ENCODE results near the gene ACTL10. TPM values are rescaled to one million over a fixed set of nuclear protein-coding genes. Genes with fewer than 3 reads are reported as not detected.
"Not testable (repeated sequence)": the region's sequence is repeated elsewhere in the genome, so short reads cannot be mapped to it uniquely, and the experiment has no call there.

Gene ACTL10
- total RNA-seq, 1 donor from 2014 or later: 2.3 TPM

- DNase-seq (ENCODE audit: low spot score): no peak
- no peak overlapping the region for H3K4me3 Mint-ChIP-seq (ENCODE audit: unreplicated experiment)
- H3K27ac Mint-ChIP-seq (ENCODE audit: unreplicated experiment): no peak overlapping the region
- H3K9me3 Mint-ChIP-seq (ENCODE audit: low read depth): no peaks in the 10 kb centered on the region
- no peaks in the 10 kb centered on the region for H3K27me3 Mint-ChIP-seq (ENCODE audit: low read depth)
- no peak for TF ChIP-seq CTCF (IDR thresholded peaks at IDR 0.05)
- H3K36me3 Mint-ChIP-seq (ENCODE audit: low read depth): no peaks in the 10 kb centered on the region
- H3K4me1 Mint-ChIP-seq (ENCODE audit: low read depth): no peaks in the 10 kb centered on the region
These were observed 30.4 kb downstream of the ACTL10 start for GRCh38 chr20:33697129-33697528.

GRCh38 chr20:33698966-33699365, 32.2 kb downstream of the ACTL10 start:
- not testable (repeated sequence) for DNase-seq (ENCODE audit: low spot score); H3K9me3 Mint-ChIP-seq (ENCODE audit: low read depth); H3K4me3 Mint-ChIP-seq (ENCODE audit: unreplicated experiment); H3K4me1 Mint-ChIP-seq (ENCODE audit: low read depth); H3K27ac Mint-ChIP-seq (ENCODE audit: unreplicated experiment); H3K36me3 Mint-ChIP-seq (ENCODE audit: low read depth); H3K27me3 Mint-ChIP-seq (ENCODE audit: low read depth)

DNA sequence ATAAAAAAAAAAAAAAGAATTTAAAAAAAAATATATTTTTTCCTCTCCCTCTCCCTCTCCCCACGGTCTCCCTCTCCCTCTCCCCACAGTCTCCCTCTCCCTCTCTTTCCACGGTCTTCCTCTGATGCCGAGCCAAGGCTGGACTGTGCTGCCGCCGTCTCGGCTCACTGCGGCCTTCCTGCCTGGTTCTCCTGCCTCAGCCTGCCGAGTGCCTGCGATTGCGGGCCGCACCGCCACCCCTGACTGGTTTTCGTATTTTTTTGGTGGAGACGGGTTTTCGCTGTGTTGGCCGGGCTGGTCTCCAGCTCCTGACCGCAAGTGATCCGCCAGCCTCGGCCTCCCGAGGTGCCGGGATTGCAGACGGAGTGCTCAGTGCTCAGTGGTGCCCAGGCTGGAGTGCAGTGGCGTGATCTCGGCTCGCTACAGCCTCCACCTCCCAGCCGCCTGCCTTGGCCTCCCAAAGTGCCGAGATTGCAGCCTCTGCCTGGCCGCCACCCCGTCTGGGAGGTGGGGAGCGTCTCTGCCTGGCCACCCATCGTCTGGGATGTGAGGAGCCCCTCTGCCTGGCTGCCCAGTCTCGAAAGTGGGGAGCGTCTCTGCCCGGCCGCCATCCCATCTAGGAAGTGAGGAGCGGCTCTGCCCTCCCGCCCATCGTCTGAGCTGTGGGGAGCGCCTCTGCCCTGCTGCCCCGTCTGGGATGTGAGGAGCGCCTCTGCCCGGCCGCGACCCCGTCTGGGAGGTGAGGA, 34.1 kb downstream of the ACTL10 start:
- not testable (repeated sequence) for DNase-seq (ENCODE audit: low spot score); H3K27me3 Mint-ChIP-seq (ENCODE audit: low read depth); H3K4me1 Mint-ChIP-seq (ENCODE audit: low read depth); H3K27ac Mint-ChIP-seq (ENCODE audit: unreplicated experiment); H3K9me3 Mint-ChIP-seq (ENCODE audit: low read depth); H3K36me3 Mint-ChIP-seq (ENCODE audit: low read depth); H3K4me3 Mint-ChIP-seq (ENCODE audit: unreplicated experiment)

GRCh38 chr20:33701629-33702450, 35.1 kb downstream of the ACTL10 start:
- Mint-ChIP-seq H3K27me3 (ENCODE audit: low read depth) (no peaks in the 10 kb centered on the region), H3K4me3 (ENCODE audit: unreplicated experiment) (no peak overlapping the region), H3K27ac (ENCODE audit: unreplicated experiment) (no peak overlapping the region), H3K4me1 (ENCODE audit: low read depth) (no peaks in the 10 kb centered on the region), H3K9me3 (ENCODE audit: low read depth) (no peaks in the 10 kb centered on the region), H3K36me3 (ENCODE audit: low read depth) (no peaks in the 10 kb centered on the region)
- no peak for TF ChIP-seq CTCF (IDR thresholded peaks at IDR 0.05)
- DNase-seq (ENCODE audit: low spot score): no peak

DNA sequence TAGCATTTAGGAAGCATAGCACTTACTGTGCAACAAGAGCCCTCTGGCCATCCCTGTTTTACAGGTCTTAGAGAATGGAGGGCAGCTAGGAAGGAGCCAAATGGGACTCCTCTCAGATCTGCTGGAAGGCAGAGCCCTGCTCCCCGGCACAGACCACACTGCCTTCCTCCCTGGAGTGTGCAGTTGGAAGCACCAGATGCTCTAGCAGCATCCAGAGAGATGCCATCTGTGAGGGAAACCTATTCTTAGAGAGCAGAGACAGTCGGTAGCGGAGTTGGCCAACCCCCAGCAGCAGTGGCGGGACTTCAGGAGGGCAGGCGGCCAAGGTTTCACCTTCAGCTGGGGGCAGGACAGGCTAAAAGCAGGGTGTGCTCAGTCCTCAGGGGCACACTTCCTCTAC, 36.1 kb downstream of the ACTL10 start:
- Mint-ChIP-seq H3K4me3 (ENCODE audit: unreplicated experiment) (no peak overlapping the region), H3K27me3 (ENCODE audit: low read depth) (no peaks in the 10 kb centered on the region), H3K27ac (ENCODE audit: unreplicated experiment) (no peak overlapping the region), H3K4me1 (ENCODE audit: low read depth) (no peaks in the 10 kb centered on the region), H3K9me3 (ENCODE audit: low read depth) (no peaks in the 10 kb centered on the region), H3K36me3 (ENCODE audit: low read depth) (no peaks in the 10 kb centered on the region)
- TF ChIP-seq CTCF (IDR thresholded peaks at IDR 0.05): no peak
- DNase-seq (ENCODE audit: low spot score): no peak

- Mint-ChIP-seq H3K36me3 (ENCODE audit: low read depth) (no peaks in the 10 kb centered on the region), H3K9me3 (ENCODE audit: low read depth) (no peaks in the 10 kb centered on the region), H3K4me1 (ENCODE audit: low read depth) (no peaks in the 10 kb centered on the region), H3K4me3 (ENCODE audit: unreplicated experiment) (no peak overlapping the region), H3K27me3 (ENCODE audit: low read depth) (no peaks in the 10 kb centered on the region), H3K27ac (ENCODE audit: unreplicated experiment) (no peak overlapping the region)
- no peak for DNase-seq (ENCODE audit: low spot score)
- TF ChIP-seq CTCF (IDR thresholded peaks at IDR 0.05): no peak
These were observed 36.9 kb downstream of the ACTL10 start for GRCh38 chr20:33703498-33704137.
